BLaER1 treated with 17β-estradiol and CSF1 and Interleukin-3, amounts not matched to agents 10 nM and 100 nM (cell line): Measurements from ENCODE around the gene TTC39A.

Experiments
- H3K27ac ChIP-seq, 11 experiments: shearing (Covaris generic); formaldehyde crosslinking; 2 replicates each; pipeline ENCODE4 v1.8.1; 2022
- H3K27me3 ChIP-seq, 11 experiments: shearing (Covaris generic); formaldehyde crosslinking; 2 replicates each; pipeline ENCODE4 v1.8.1; 2022
- H3K36me3 ChIP-seq, 11 experiments: shearing (Covaris generic); formaldehyde crosslinking; 2 replicates each; pipeline ENCODE4 v1.8.1; 2022
- H3K4me1 ChIP-seq, 10 experiments: shearing (Covaris generic); formaldehyde crosslinking; 2 replicates each; pipeline ENCODE4 v1.8.1; 2022
- H3K4me2 ChIP-seq, 11 experiments: shearing (Covaris generic); formaldehyde crosslinking; 2 replicates each; pipeline ENCODE4 v1.8.1; 2022
- H3K4me3 ChIP-seq, 10 experiments: shearing (Covaris generic); formaldehyde crosslinking; 2 replicates each; pipeline ENCODE4 v1.8.1; 2022
- H3K9ac ChIP-seq, 11 experiments: shearing (Covaris generic); formaldehyde crosslinking; 2 replicates each; pipeline ENCODE4 v1.8.1; 2022
- H3K9me3 ChIP-seq, 11 experiments: shearing (Covaris generic); formaldehyde crosslinking; replicated peaks in 1 of 11; 2 replicates each; pipeline ENCODE4 v1.8.1; 2022
- H4K20me1 ChIP-seq, 11 experiments: shearing (Covaris generic); formaldehyde crosslinking; 2 replicates each; pipeline ENCODE4 v1.8.1; 2022
- Cebpa-rat ChIP-seq, 11 experiments: shearing (Covaris generic); IDR thresholded peaks; 2 replicates each; pipeline ENCODE4 v1.8.1; 2022

Gene TTC39A

GRCh38 chr1:51343624-51344023 lies 13.3 kb upstream of the TTC39A start:
- peaks cover 0 to 11% (median 0%) of the 10 kb centered on the region in 10 experiments; a peak in 2 of 20 replicates for H3K4me1 ChIP-seq
- H3K27me3 ChIP-seq: peaks cover 4 to 26% (median 18%) of the 10 kb centered on the region in 11 experiments; a peak in 15 of 22 replicates
- H3K4me3 ChIP-seq: no peak overlapping the region
- H4K20me1 ChIP-seq: peaks cover 0 to 15% (median 0%) of the 10 kb centered on the region in 11 experiments; a peak in 4 of 22 replicates
- no peaks in the 10 kb centered on the region for H3K36me3 ChIP-seq
- TF ChIP-seq Cebpa-rat (IDR thresholded peaks at IDR 0.05): no peak
- no peak overlapping the region for H3K27ac ChIP-seq
- H3K9ac ChIP-seq: no peak overlapping the region
- no peak overlapping the region for H3K4me2 ChIP-seq
- H3K9me3 ChIP-seq: no peaks in the 10 kb centered on the region

GRCh38 chr1:51342591-51343206 lies 12.3 kb upstream of the TTC39A start:
- H4K20me1 ChIP-seq: peaks cover 0 to 15% (median 0%) of the 10 kb centered on the region in 11 experiments; a peak in 3 of 22 replicates
- no peak overlapping the region for H3K27ac ChIP-seq
- no peak overlapping the region for H3K4me3 ChIP-seq
- H3K4me2 ChIP-seq: no peak overlapping the region
- H3K27me3 ChIP-seq: peaks cover 4 to 26% (median 18%) of the 10 kb centered on the region in 11 experiments; a peak in 15 of 22 replicates
- no peaks in the 10 kb centered on the region for H3K9me3 ChIP-seq
- H3K36me3 ChIP-seq: no peaks in the 10 kb centered on the region
- H3K9ac ChIP-seq: no peak overlapping the region
- TF ChIP-seq Cebpa-rat (IDR thresholded peaks at IDR 0.05): no peak
- peaks cover 0 to 11% (median 0%) of the 10 kb centered on the region in 10 experiments; a peak in 2 of 20 replicates for H3K4me1 ChIP-seq

DNA sequence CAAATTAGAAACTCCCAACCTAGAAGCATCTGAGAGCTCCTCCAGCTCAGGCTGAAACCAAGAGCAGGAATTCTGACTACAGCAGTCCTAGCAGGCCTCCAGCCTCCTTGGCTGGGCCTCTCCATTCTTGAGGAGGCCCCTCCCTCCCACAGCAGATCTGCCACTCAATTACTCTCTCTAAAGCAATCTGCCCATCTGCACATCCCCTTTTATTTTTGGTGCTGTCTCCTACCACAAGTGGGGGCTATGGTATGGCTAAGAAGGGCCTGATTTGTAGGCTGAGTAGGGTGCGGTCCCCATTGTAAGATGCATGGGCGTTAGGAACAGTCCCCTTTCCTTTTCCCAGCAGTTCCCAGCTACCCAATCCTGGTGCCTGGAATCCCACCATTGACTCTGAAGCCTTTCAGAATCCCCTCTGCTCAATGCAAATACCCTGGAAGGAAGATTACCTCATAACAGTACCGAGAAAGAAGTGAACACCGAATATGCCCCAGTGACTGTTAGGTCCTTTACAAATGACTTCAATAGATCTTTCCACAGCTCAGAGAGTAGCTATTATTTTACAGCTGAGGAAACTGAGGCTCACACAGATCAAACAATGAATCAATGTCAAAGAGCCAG lies 11.6 kb upstream of the TTC39A start:
- peaks cover 4 to 26% (median 18%) of the 10 kb centered on the region in 11 experiments; a peak in 15 of 22 replicates for H3K27me3 ChIP-seq
- no peak overlapping the region for H3K27ac ChIP-seq
- no peaks in the 10 kb centered on the region for H3K36me3 ChIP-seq
- H3K9me3 ChIP-seq: no peaks in the 10 kb centered on the region
- no peak overlapping the region for H3K9ac ChIP-seq
- peaks cover 0 to 15% (median 0%) of the 10 kb centered on the region in 11 experiments; a peak in 2 of 22 replicates for H4K20me1 ChIP-seq
- TF ChIP-seq Cebpa-rat (IDR thresholded peaks at IDR 0.05): no peak
- H3K4me2 ChIP-seq: no peak overlapping the region
- no peak overlapping the region for H3K4me3 ChIP-seq
- peaks cover 0 to 11% (median 0%) of the 10 kb centered on the region in 10 experiments; a peak in 2 of 20 replicates for H3K4me1 ChIP-seq

- peaks cover 0 to 18% (median 12%) of the 10 kb centered on the region in 11 experiments; a peak in 15 of 22 replicates for H3K27me3 ChIP-seq
- no peaks in the 10 kb centered on the region for H3K9me3 ChIP-seq
- H3K27ac ChIP-seq: no peak overlapping the region
- H3K36me3 ChIP-seq: no peaks in the 10 kb centered on the region
- no peak overlapping the region for H3K4me3 ChIP-seq
- peaks cover 0 to 11% (median 0%) of the 10 kb centered on the region in 10 experiments; a peak in 2 of 20 replicates for H3K4me1 ChIP-seq
- TF ChIP-seq Cebpa-rat (IDR thresholded peaks at IDR 0.05): no peak
- no peak overlapping the region for H3K9ac ChIP-seq
- 0 out of 22 replicates have a peak, but pooled peaks cover 0 to 1% (median 0%) of the 10 kb centered on the region in 11 experiments for H4K20me1 ChIP-seq
- no peak overlapping the region for H3K4me2 ChIP-seq
Measured at GRCh38 chr1:51340380-51340779, 10.0 kb upstream of the TTC39A start.

DNA sequence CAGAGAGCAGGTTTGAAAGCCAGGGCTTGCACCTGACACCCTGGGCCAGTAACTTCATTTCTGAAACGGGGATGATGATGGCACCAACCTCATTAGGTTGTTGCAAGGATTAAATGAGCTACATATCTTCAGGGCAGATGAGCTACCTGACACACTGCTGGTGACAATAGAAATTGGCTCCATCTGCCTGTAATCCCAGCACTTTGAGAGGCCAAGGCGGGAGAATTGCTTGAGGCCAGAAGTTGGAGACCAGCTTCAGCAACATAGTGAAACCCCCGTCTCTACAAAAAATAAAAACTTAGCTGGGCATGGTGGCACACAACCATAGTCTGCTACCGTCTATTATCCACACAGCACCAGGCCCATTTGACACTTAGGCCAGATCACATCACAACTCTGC lies 6.3 kb upstream of the TTC39A start:
- Histone ChIP-seq H3K9me3 (no peaks in the 10 kb centered on the region), H4K20me1 (no peaks in the 10 kb centered on the region), H3K4me1 (peaks cover 0 to 13% (median 2%) of the 10 kb centered on the region in 10 experiments; a peak in 14 of 20 replicates), H3K4me2 (no peak overlapping the region), H3K9ac (no peak overlapping the region), H3K36me3 (no peaks in the 10 kb centered on the region), H3K4me3 (no peak overlapping the region), H3K27ac (no peak overlapping the region), H3K27me3 (peaks cover 0 to 10% (median 6%) of the 10 kb centered on the region in 11 experiments; a peak in 18 of 22 replicates)
- no peak for TF ChIP-seq Cebpa-rat (IDR thresholded peaks at IDR 0.05)

GRCh38 chr1:51336004-51336403 lies 5.6 kb upstream of the TTC39A start:
- H3K9ac ChIP-seq: no peak overlapping the region
- peaks cover 2 to 17% (median 13%) of the 10 kb centered on the region in 11 experiments for H3K27me3 ChIP-seq
- H4K20me1 ChIP-seq: no peaks in the 10 kb centered on the region
- no peak overlapping the region for H3K4me2 ChIP-seq
- H3K27ac ChIP-seq: no peak overlapping the region
- no peak overlapping the region for H3K4me3 ChIP-seq
- no peak for TF ChIP-seq Cebpa-rat (IDR thresholded peaks at IDR 0.05)
- H3K4me1 ChIP-seq: peaks cover 5 to 13% (median 9%) of the 10 kb centered on the region in 10 experiments; a peak in 17 of 20 replicates
- no peaks in the 10 kb centered on the region for H3K36me3 ChIP-seq
- no peaks in the 10 kb centered on the region for H3K9me3 ChIP-seq

GRCh38 chr1:51331206-51332100 lies 1.1 kb upstream of the TTC39A start:
- TF ChIP-seq Cebpa-rat (IDR thresholded peaks at IDR 0.05): no peak
- no peak overlapping the region for H3K9ac ChIP-seq
- peaks cover 12 to 20% (median 16%) of the 10 kb centered on the region in 10 experiments for H3K4me1 ChIP-seq
- H3K4me2 ChIP-seq: peak overlapping the region; percentile 63 to 94 (median 73); a peak in 21 of 22 replicates
- H3K9me3 ChIP-seq: no peaks in the 10 kb centered on the region
- no peaks in the 10 kb centered on the region for H4K20me1 ChIP-seq
- H3K4me3 ChIP-seq: peak overlapping the region in 3 of 10 experiments; percentile 46 to 64 (median 52); a peak in 3 of 20 replicates
- H3K27me3 ChIP-seq: peaks cover 25 to 49% (median 44%) of the 10 kb centered on the region in 11 experiments
- H3K27ac ChIP-seq: no peak overlapping the region
- no peaks in the 10 kb centered on the region for H3K36me3 ChIP-seq

DNA sequence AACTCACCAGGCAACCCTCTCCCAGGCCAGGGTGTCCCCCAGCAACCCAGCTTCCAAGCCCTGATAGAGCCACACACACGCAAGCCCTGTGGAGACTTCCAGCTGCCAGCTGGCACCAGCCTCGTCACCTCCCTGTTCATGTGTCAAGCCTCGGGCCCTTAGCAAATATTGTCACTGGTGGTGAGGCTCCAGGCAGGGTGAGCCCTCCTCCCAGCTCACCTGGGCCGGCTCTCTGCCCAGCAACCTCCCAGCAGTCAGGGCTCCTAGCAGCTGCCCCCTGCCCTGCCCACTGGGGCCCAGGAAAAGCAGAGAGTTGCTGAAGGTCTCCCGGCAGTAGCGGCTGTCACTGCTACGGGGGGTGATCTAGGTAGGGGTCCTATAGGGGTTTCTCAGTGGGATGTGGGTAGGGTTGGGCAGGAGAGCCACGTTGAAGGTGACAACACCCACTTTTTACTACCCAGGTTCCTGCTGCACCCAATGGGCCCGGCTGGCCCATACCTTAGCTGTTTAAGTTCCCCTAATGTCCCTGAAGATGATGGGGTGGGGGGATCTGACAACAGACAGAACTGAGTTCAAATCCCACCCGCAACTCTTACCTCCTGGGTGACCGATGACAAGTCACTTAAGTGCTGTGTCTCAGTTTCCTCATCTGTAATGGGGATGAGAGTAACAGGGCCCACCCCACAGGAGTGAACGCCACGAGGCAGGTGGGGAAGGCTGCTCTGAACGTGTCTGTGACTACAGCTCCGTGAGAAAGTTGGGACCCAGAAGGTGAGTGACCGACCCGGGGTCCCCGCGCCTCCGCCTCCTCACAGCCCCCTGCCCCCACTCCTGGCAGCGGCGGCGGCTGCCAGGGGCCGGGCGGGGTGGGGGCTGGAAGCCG lies 678 bp downstream of the TTC39A start:
- no peaks in the 10 kb centered on the region for H3K9me3 ChIP-seq
- H3K36me3 ChIP-seq: no peaks in the 10 kb centered on the region
- TF ChIP-seq Cebpa-rat (IDR thresholded peaks at IDR 0.05): no peak
- peak overlapping the region in 9 of 10 experiments; percentile 36 to 64 (median 50); a peak in 13 of 20 replicates for H3K4me3 ChIP-seq
- H4K20me1 ChIP-seq: no peaks in the 10 kb centered on the region
- peak overlapping the region; percentile 63 to 94 (median 73); a peak in 16 of 22 replicates for H3K4me2 ChIP-seq
- no peak overlapping the region for H3K27ac ChIP-seq
- peaks cover 12 to 20% (median 16%) of the 10 kb centered on the region in 10 experiments for H3K4me1 ChIP-seq
- peaks cover 25 to 49% (median 44%) of the 10 kb centered on the region in 11 experiments for H3K27me3 ChIP-seq
- peak overlapping the region in 2 of 11 experiments; percentile 11 to 39; a peak in 1 of 22 replicates for H3K9ac ChIP-seq
